ENCODE measurements around the gene CSNK1D.

DNA sequence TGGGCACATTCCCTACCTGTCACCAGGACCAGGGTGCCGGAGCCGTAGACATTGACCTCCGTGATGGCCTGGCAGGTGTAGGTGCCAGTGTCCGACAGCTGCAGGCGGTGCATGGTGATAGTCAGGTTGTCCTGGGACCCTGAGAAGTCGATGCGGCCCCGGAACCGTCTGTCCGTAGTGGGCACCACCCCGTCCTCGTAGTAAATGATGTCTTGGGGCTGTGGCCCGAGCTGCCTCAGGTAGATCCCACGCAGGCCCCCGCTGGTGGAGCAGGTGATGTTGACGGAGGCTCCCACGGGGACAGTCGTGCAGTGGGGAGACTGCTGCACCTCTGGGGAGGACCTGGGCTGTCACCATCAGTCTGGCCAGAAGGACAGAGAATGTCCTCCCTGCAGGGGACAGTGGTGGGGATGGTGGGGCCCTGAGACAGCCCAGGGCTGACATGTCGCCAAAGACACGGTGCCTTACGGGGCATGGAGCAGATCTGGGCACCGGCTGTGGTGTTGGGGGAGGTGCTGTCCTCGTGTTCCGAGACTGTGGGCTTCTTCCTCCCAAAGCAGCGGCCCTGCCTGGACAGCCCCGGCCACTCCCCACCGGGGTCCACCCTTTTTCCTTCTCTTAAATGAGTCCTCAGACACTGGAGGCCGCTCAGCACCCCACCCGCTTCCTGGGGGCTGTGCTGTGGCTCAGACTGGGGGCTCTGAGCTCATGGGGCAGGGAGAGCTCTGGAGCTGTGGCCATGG is 43.3 kb upstream of the CSNK1D start:
- no peak for TF ChIP-seq SIN3A (IDR thresholded peaks at IDR 0.05; ENCODE audit: borderline replicate concordance, insufficient read depth, low read depth, low read length)
- TF ChIP-seq, protein P1, sequence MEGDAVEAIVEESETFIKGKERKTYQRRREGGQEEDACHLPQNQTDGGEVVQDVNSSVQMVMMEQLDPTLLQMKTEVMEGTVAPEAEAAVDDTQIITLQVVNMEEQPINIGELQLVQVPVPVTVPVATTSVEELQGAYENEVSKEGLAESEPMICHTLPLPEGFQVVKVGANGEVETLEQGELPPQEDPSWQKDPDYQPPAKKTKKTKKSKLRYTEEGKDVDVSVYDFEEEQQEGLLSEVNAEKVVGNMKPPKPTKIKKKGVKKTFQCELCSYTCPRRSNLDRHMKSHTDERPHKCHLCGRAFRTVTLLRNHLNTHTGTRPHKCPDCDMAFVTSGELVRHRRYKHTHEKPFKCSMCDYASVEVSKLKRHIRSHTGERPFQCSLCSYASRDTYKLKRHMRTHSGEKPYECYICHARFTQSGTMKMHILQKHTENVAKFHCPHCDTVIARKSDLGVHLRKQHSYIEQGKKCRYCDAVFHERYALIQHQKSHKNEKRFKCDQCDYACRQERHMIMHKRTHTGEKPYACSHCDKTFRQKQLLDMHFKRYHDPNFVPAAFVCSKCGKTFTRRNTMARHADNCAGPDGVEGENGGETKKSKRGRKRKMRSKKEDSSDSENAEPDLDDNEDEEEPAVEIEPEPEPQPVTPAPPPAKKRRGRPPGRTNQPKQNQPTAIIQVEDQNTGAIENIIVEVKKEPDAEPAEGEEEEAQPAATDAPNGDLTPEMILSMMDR (IDR thresholded peaks at IDR 0.05), result no peak
- TF ChIP-seq, protein P2, sequence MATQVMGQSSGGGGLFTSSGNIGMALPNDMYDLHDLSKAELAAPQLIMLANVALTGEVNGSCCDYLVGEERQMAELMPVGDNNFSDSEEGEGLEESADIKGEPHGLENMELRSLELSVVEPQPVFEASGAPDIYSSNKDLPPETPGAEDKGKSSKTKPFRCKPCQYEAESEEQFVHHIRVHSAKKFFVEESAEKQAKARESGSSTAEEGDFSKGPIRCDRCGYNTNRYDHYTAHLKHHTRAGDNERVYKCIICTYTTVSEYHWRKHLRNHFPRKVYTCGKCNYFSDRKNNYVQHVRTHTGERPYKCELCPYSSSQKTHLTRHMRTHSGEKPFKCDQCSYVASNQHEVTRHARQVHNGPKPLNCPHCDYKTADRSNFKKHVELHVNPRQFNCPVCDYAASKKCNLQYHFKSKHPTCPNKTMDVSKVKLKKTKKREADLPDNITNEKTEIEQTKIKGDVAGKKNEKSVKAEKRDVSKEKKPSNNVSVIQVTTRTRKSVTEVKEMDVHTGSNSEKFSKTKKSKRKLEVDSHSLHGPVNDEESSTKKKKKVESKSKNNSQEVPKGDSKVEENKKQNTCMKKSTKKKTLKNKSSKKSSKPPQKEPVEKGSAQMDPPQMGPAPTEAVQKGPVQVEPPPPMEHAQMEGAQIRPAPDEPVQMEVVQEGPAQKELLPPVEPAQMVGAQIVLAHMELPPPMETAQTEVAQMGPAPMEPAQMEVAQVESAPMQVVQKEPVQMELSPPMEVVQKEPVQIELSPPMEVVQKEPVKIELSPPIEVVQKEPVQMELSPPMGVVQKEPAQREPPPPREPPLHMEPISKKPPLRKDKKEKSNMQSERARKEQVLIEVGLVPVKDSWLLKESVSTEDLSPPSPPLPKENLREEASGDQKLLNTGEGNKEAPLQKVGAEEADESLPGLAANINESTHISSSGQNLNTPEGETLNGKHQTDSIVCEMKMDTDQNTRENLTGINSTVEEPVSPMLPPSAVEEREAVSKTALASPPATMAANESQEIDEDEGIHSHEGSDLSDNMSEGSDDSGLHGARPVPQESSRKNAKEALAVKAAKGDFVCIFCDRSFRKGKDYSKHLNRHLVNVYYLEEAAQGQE (IDR thresholded peaks at IDR 0.05; ENCODE audit: insufficient read depth in 1 of 2, low read depth in 2 of 2, low read length in 1 of 2), result no peak
- TF ChIP-seq POLR2AphosphoS5 (IDR thresholded peaks at IDR 0.05; ENCODE audit: low read depth, low read length), result no peak
- TF ChIP-seq TCF7L2 (IDR thresholded peaks at IDR 0.05; ENCODE audit: low read depth, low read length), result no peak

Data from Panc1 (cell line).